Central memory CD8-positive, alpha-beta T cell (primary cell): ENCODE results near the gene CCDC175.

ENCODE experiments used
- ATAC-seq: fragments of 150-1000 bp; cut with Tn5 transposase; replicated peaks from 2 replicates; pipeline ENCODE4 v1.10.0; 2022; ENCODE audit warnings: mild to moderate bottlenecking, moderate FRiP score, moderate number of reproducible peaks; ENCODE audit not compliant: poor library complexity, severe bottlenecking; ENCODE audit errors: extremely low read depth
- DNase-seq, 2 donors: peaks; one replicate each; pipeline ENCODE4 v3.0.0; 2021; ENCODE audit warnings: low spot score in 2 of 2
- H3K27ac Mint-ChIP-seq: one replicate; pipeline ENCODE4 v1.8.0; 2022; ENCODE audit warnings: low read depth, mild to moderate bottlenecking, moderate library complexity, mixed read lengths
- H3K27me3 Mint-ChIP-seq: one replicate; pipeline ENCODE4 v1.8.0; 2022; ENCODE audit warnings: mixed read lengths
- H3K36me3 Mint-ChIP-seq: one replicate; pipeline ENCODE4 v1.8.0; 2022; ENCODE audit warnings: mild to moderate bottlenecking, moderate library complexity, mixed read lengths; ENCODE audit not compliant: insufficient read depth
- H3K4me1 Mint-ChIP-seq: one replicate; pipeline ENCODE4 v1.8.0; 2022; ENCODE audit warnings: mixed read lengths
- H3K4me3 Mint-ChIP-seq: one replicate; pipeline ENCODE4 v1.8.0; 2022; ENCODE audit warnings: mild to moderate bottlenecking, moderate library complexity, mixed read lengths
- H3K9me3 Mint-ChIP-seq: one replicate; pipeline ENCODE4 v1.8.0; 2022; ENCODE audit warnings: mixed read lengths

CCDC175 gene

GRCh38 chr14:59582161-59582560, 5.5 kb upstream of the CCDC175 start:
- H3K27ac Mint-ChIP-seq: no peak overlapping the region
- no peak overlapping the region for H3K4me3 Mint-ChIP-seq
- H3K9me3 Mint-ChIP-seq: no peaks in the 10 kb centered on the region

GRCh38 chr14:59580911-59581310, 4.3 kb upstream of the CCDC175 start:
- H3K36me3 Mint-ChIP-seq: peaks cover 3% of the 10 kb centered on the region
- peaks cover 24% of the 10 kb centered on the region for H3K27me3 Mint-ChIP-seq
- H3K4me1 Mint-ChIP-seq: peaks cover 13% of the 10 kb centered on the region
- no peaks in the 10 kb centered on the region for H3K9me3 Mint-ChIP-seq
- H3K4me3 Mint-ChIP-seq: no peak overlapping the region
- H3K27ac Mint-ChIP-seq: no peak overlapping the region
- DNase-seq (no peak), ATAC-seq (no peak)

More at GRCh38 chr14:59582161-59582560, 5.5 kb upstream of the CCDC175 start:
- peaks cover 5% of the 10 kb centered on the region for H3K4me1 Mint-ChIP-seq
- no peak for DNase-seq
- ATAC-seq: no peak
- peaks cover 12% of the 10 kb centered on the region for H3K27me3 Mint-ChIP-seq
- H3K36me3 Mint-ChIP-seq: no peaks in the 10 kb centered on the region

GRCh38 chr14:59570122-59570521, 6.5 kb downstream of the CCDC175 start:
- H3K4me3 Mint-ChIP-seq: no peak overlapping the region
- ATAC-seq (no peak), DNase-seq (no peak)
- H3K36me3 Mint-ChIP-seq: no peaks in the 10 kb centered on the region
- H3K27me3 Mint-ChIP-seq: peaks cover 57% of the 10 kb centered on the region
- no peak overlapping the region for H3K27ac Mint-ChIP-seq
- H3K4me1 Mint-ChIP-seq: no peaks in the 10 kb centered on the region
- H3K9me3 Mint-ChIP-seq: no peaks in the 10 kb centered on the region

GRCh38 chr14:59566725-59567124, 9.9 kb downstream of the CCDC175 start:
- Mint-ChIP-seq H3K9me3 (no peaks in the 10 kb centered on the region), H3K36me3 (no peaks in the 10 kb centered on the region), H3K27ac (no peak overlapping the region), H3K4me1 (no peaks in the 10 kb centered on the region), H3K27me3 (peaks cover 73% of the 10 kb centered on the region), H3K4me3 (no peak overlapping the region)
- ATAC-seq (no peak), DNase-seq (no peak)

- Mint-ChIP-seq H3K27me3 (peaks cover 69% of the 10 kb centered on the region), H3K4me3 (no peak overlapping the region), H3K9me3 (no peaks in the 10 kb centered on the region), H3K27ac (no peak overlapping the region), H3K36me3 (no peaks in the 10 kb centered on the region), H3K4me1 (no peaks in the 10 kb centered on the region)
- DNase-seq: no peak
- no peak for ATAC-seq
Measured at GRCh38 chr14:59566296-59566695, 10.3 kb downstream of the CCDC175 start.

GRCh38 chr14:59565087-59565486, 11.5 kb downstream of the CCDC175 start:
- H3K4me3 Mint-ChIP-seq: no peak overlapping the region
- H3K4me1 Mint-ChIP-seq: no peaks in the 10 kb centered on the region
- DNase-seq (no peak), ATAC-seq (no peak)
- no peak overlapping the region for H3K27ac Mint-ChIP-seq
- H3K36me3 Mint-ChIP-seq: no peaks in the 10 kb centered on the region
- no peaks in the 10 kb centered on the region for H3K9me3 Mint-ChIP-seq
- peaks cover 57% of the 10 kb centered on the region for H3K27me3 Mint-ChIP-seq

- ATAC-seq (no peak), DNase-seq (no peak)
- no peak overlapping the region for H3K4me3 Mint-ChIP-seq
- H3K9me3 Mint-ChIP-seq: no peaks in the 10 kb centered on the region
- H3K4me1 Mint-ChIP-seq: no peaks in the 10 kb centered on the region
- H3K27ac Mint-ChIP-seq: no peak overlapping the region
- no peaks in the 10 kb centered on the region for H3K36me3 Mint-ChIP-seq
- H3K27me3 Mint-ChIP-seq: peaks cover 54% of the 10 kb centered on the region
Measured at GRCh38 chr14:59564366-59564765, 12.2 kb downstream of the CCDC175 start.

GRCh38 chr14:59547310-59547709, 29.3 kb downstream of the CCDC175 start:
- H3K27ac Mint-ChIP-seq: no peak overlapping the region
- no peaks in the 10 kb centered on the region for H3K36me3 Mint-ChIP-seq
- no peak overlapping the region for H3K4me3 Mint-ChIP-seq
- H3K4me1 Mint-ChIP-seq: no peaks in the 10 kb centered on the region
- H3K27me3 Mint-ChIP-seq: peaks cover 59% of the 10 kb centered on the region
- no peaks in the 10 kb centered on the region for H3K9me3 Mint-ChIP-seq
- DNase-seq: no peak
- no peak for ATAC-seq

- DNase-seq: no peak
- ATAC-seq: no peak
- no peaks in the 10 kb centered on the region for H3K36me3 Mint-ChIP-seq
- no peak overlapping the region for H3K4me3 Mint-ChIP-seq
- no peaks in the 10 kb centered on the region for H3K4me1 Mint-ChIP-seq
- no peaks in the 10 kb centered on the region for H3K9me3 Mint-ChIP-seq
- H3K27me3 Mint-ChIP-seq: peaks cover 46% of the 10 kb centered on the region
- no peak overlapping the region for H3K27ac Mint-ChIP-seq
Measured at GRCh38 chr14:59543873-59544272, 32.7 kb downstream of the CCDC175 start.

- no peak for ATAC-seq
- peaks cover 34% of the 10 kb centered on the region for H3K27me3 Mint-ChIP-seq
- no peak overlapping the region for H3K27ac Mint-ChIP-seq
- no peaks in the 10 kb centered on the region for H3K36me3 Mint-ChIP-seq
- no peak overlapping the region for H3K4me3 Mint-ChIP-seq
- no peaks in the 10 kb centered on the region for H3K9me3 Mint-ChIP-seq
- no peaks in the 10 kb centered on the region for H3K4me1 Mint-ChIP-seq
- no peak for DNase-seq
Measured at GRCh38 chr14:59541731-59542130, 34.9 kb downstream of the CCDC175 start.

GRCh38 chr14:59540852-59541251, 35.8 kb downstream of the CCDC175 start:
- Mint-ChIP-seq H3K36me3 (no peaks in the 10 kb centered on the region), H3K9me3 (no peaks in the 10 kb centered on the region), H3K27ac (no peak overlapping the region), H3K4me3 (no peak overlapping the region), H3K4me1 (no peaks in the 10 kb centered on the region), H3K27me3 (peaks cover 40% of the 10 kb centered on the region)
- ATAC-seq (no peak), DNase-seq (no peak)

GRCh38 chr14:59538936-59539335, 37.7 kb downstream of the CCDC175 start:
- H3K36me3 Mint-ChIP-seq: no peaks in the 10 kb centered on the region
- no peak overlapping the region for H3K27ac Mint-ChIP-seq
- H3K4me3 Mint-ChIP-seq: no peak overlapping the region
- H3K9me3 Mint-ChIP-seq: no peaks in the 10 kb centered on the region
- H3K4me1 Mint-ChIP-seq: no peaks in the 10 kb centered on the region
- H3K27me3 Mint-ChIP-seq: peaks cover 25% of the 10 kb centered on the region
- ATAC-seq (no peak), DNase-seq (no peak)

GRCh38 chr14:59537476-59537875, 39.1 kb downstream of the CCDC175 start:
- H3K27me3 Mint-ChIP-seq: peaks cover 20% of the 10 kb centered on the region
- no peak overlapping the region for H3K27ac Mint-ChIP-seq
- H3K9me3 Mint-ChIP-seq: no peaks in the 10 kb centered on the region
- no peaks in the 10 kb centered on the region for H3K4me1 Mint-ChIP-seq
- H3K36me3 Mint-ChIP-seq: no peaks in the 10 kb centered on the region
- H3K4me3 Mint-ChIP-seq: no peak overlapping the region
- DNase-seq: no peak
- no peak for ATAC-seq
